Body of pancreas (tissue), 4 donors: ENCODE data around the gene ANKS1B. TPM values are rescaled to one million over a fixed set of nuclear protein-coding genes. Genes with fewer than 3 reads are reported as not detected.

Source experiments
- ATAC-seq: fragments of 150-250 bp; one replicate; pipeline ENCODE4 v1.9.1; 2016
- DNase-seq, 4 donors: peaks; one replicate each; pipeline ENCODE4 v3.0.0-alpha.2; 2019
- H3K27ac ChIP-seq, 4 donors: fragments of 200-600 bp; sonication (generic); 1 replicate in 3 of 4; 2 replicates in 1 of 4; pipeline versions ENCODE4 v1.5.1 to v1.6.1; 2016 to 2019; ENCODE audit warnings: mild to moderate bottlenecking in 1 of 4, mixed read lengths in 1 of 4, moderate library complexity in 1 of 4
- H3K27me3 ChIP-seq, 2 donors: fragments of 200-600 bp; sonication (generic); one replicate each; pipeline ENCODE4 v1.6.0; 2016; ENCODE audit warnings: mild to moderate bottlenecking in 1 of 2
- H3K36me3 ChIP-seq, 2 donors: fragments of 200-600 bp; sonication (generic); replicated peaks in 1 of 2; 2 replicates each; pipeline ENCODE4 v1.5.1; 2016; ENCODE audit warnings: low read depth in 2 of 2; ENCODE audit not compliant: insufficient read depth in 1 of 2
- H3K4me1 ChIP-seq: fragments of 200-600 bp; sonication (generic); one replicate; pipeline ENCODE4 v1.6.0; 2016
- H3K4me3 ChIP-seq, 2 donors: fragments of 200-600 bp; sonication (generic); 1 replicate in 1 of 2; 2 replicates in 1 of 2; pipeline ENCODE4 v1.5.1; 2016 to 2019
- H3K9me3 ChIP-seq, 3 donors: fragments of 200-600 bp; sonication (generic); 1 replicate in 2 of 3; 2 replicates in 1 of 3; pipeline ENCODE4 v1.5.1; 2016
- CTCF ChIP-seq, 7 experiments: fragments of 450-650 bp in 4 of 7; fragments of 200-600 bp in 3 of 7; sonication (generic) in 3 of 7; IDR thresholded peaks; one replicate each; pipeline ENCODE4 v1.5.1; 2016 to 2019; ENCODE audit warnings: antibody characterized with exemption in 7 of 7
- POLR2A ChIP-seq, 3 donors: fragments of 450-650 bp; IDR thresholded peaks; one replicate each; pipeline ENCODE4 v1.6.1; 2016; ENCODE audit warnings: antibody characterized with exemption in 3 of 3, mild to moderate bottlenecking in 2 of 3
- WGBS, 2 donors: methylation state at CpG; one replicate each; pipeline ENCODE4 v1.1.5; 2017; 5-methylcytosine and 5-hydroxymethylcytosine counted together
- intact Hi-C: fragments of 100-400 bp; cut with DNase I; formaldehyde crosslinking; loops from one replicate; pipeline ENCODE4 v1.15.1; 2023
- total RNA-seq, 2 donors: library from RNA; depleted of rRNA; stranded (reverse); fragments of >200 nt; gene quantifications; one replicate each; pipeline ENCODE4 v1.1.0, GENCODE V29; 2016

The ANKS1B gene
- total RNA-seq, 2 donors from 2014 or later: 2.1 to 10.2 TPM

- H3K4me1 ChIP-seq: no peaks in the 10 kb centered on the region
- H3K9me3 ChIP-seq: no peaks in the 10 kb centered on the region
- H3K27ac ChIP-seq: no peak overlapping the region
- ATAC-seq: no peak
- 66 to 67% methylated on average over 4 of the region's 4 CpGs for WGBS, 2 donors
- no peaks in the 10 kb centered on the region for H3K27me3 ChIP-seq
- H3K36me3 ChIP-seq: no peaks in the 10 kb centered on the region
- intact Hi-C loops: no loop called here
- TF ChIP-seq CTCF (IDR thresholded peaks at IDR 0.05) (no peak), POLR2A (IDR thresholded peaks at IDR 0.05) (no peak)
- no peak for DNase-seq
- no peak overlapping the region for H3K4me3 ChIP-seq
Observed at GRCh38 chr12:98797200-98797599, 1187.5 kb downstream of the ANKS1B start.

DNA sequence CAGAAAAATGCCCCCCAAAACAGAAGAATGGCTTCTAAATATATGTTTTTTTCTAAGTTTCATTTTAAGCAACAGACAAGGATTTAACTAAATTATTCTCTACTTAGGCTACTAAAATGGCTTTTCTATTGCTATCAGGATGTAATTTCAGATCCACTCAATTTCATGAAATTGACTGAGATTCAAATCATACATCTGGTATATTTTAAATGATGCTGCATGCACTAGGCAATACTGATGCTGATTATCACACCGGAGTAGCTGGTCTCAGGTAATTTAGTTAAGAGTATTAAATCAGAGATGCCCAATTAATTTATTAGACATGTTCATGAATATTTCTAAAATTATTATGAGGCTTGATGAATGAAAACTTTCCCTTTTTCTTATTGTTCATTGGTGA lies 1188.0 kb downstream of the ANKS1B start:
- no peaks in the 10 kb centered on the region for H3K9me3 ChIP-seq
- no peaks in the 10 kb centered on the region for H3K4me1 ChIP-seq
- H3K36me3 ChIP-seq: no peaks in the 10 kb centered on the region
- TF ChIP-seq POLR2A (IDR thresholded peaks at IDR 0.05) (no peak), CTCF (IDR thresholded peaks at IDR 0.05) (no peak)
- no peak for ATAC-seq
- no peaks in the 10 kb centered on the region for H3K27me3 ChIP-seq
- WGBS, 2 donors: 95% methylated on average over 1 of the region's 1 CpG
- no peak for DNase-seq
- no peak overlapping the region for H3K4me3 ChIP-seq
- intact Hi-C loops: no loop called here
- no peak overlapping the region for H3K27ac ChIP-seq

GRCh38 chr12:98793121-98793520 lies 1191.6 kb downstream of the ANKS1B start:
- 70 to 74% methylated on average over 2 of the region's 2 CpGs for WGBS, 2 donors
- H3K9me3 ChIP-seq: no peaks in the 10 kb centered on the region
- no peaks in the 10 kb centered on the region for H3K4me1 ChIP-seq
- no peak for ATAC-seq
- no peak overlapping the region for H3K27ac ChIP-seq
- TF ChIP-seq CTCF (IDR thresholded peaks at IDR 0.05): no peak
- TF ChIP-seq POLR2A (IDR thresholded peaks at IDR 0.05): no peak
- no peak overlapping the region for H3K4me3 ChIP-seq
- no peak for DNase-seq
- no peaks in the 10 kb centered on the region for H3K36me3 ChIP-seq
- intact Hi-C loops: no loop called here
- no peaks in the 10 kb centered on the region for H3K27me3 ChIP-seq

DNA sequence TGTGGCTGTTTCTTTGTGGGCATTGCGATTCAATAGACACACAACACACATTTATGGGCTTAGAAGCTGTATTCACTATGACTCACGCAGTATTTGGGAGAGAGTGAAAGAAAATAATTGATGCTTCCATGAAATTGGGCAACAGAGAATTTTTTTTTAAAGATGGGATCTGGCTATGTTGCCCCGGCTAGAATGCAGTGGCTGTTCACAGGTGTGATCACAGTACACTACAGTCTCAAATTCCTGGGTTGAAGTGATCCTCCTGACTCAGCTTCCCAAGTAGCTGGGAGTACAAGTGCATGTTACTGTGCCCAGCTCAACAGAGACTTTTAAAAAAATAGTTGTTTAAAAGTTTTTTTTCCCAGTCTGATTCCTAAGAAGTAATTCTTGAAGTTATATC lies 1193.3 kb downstream of the ANKS1B start:
- 90 to 93% methylated on average over 3 of the region's 3 CpGs for WGBS, 2 donors
- ATAC-seq: no peak
- intact Hi-C loops: no loop called here

More for the DNA sequence above, 1193.3 kb downstream of the ANKS1B start:
- H3K4me1 ChIP-seq: no peaks in the 10 kb centered on the region
- H3K27me3 ChIP-seq: no peaks in the 10 kb centered on the region
- no peaks in the 10 kb centered on the region for H3K9me3 ChIP-seq
- H3K36me3 ChIP-seq: no peaks in the 10 kb centered on the region
- no peak for TF ChIP-seq POLR2A (IDR thresholded peaks at IDR 0.05)
- TF ChIP-seq CTCF (IDR thresholded peaks at IDR 0.05): no peak
- H3K4me3 ChIP-seq: no peak overlapping the region
- H3K27ac ChIP-seq: no peak overlapping the region
- no peak for DNase-seq
